Osteoblast (primary cell): ENCODE data around the gene HORMAD2. TPM values are rescaled to one million over a fixed set of nuclear protein-coding genes. Genes with fewer than 3 reads are reported as not detected.

Source experiments
- DNase-seq: peaks from one replicate; pipeline ENCODE4 v3.0.0; 2011; ENCODE audit warnings: low spot score, mixed read lengths; ENCODE audit not compliant: insufficient read length; ENCODE audit errors: missing footprints
- H2AFZ ChIP-seq: 2 replicates; pipeline ENCODE4 v1.6.0; 2011; ENCODE audit warnings: mild to moderate bottlenecking, low read length
- H3K27ac ChIP-seq: 2 replicates; pipeline ENCODE4 v1.5.1; 2011; ENCODE audit warnings: mild to moderate bottlenecking, low read depth, low read length, moderate library complexity
- H3K27me3 ChIP-seq: 2 replicates; pipeline ENCODE4 v1.6.0; 2012; ENCODE audit warnings: mild to moderate bottlenecking, control low read depth, inconsistent platforms, low read length, moderate library complexity; ENCODE audit not compliant: insufficient read depth
- H3K36me3 ChIP-seq: 2 replicates; pipeline ENCODE4 v1.5.1; 2011; ENCODE audit warnings: mild to moderate bottlenecking, low read length, control low read depth, moderate library complexity; ENCODE audit not compliant: insufficient read depth
- H3K4me1 ChIP-seq: 2 replicates; pipeline ENCODE4 v1.5.1; 2011; ENCODE audit warnings: mild to moderate bottlenecking, low read length, control low read depth, moderate library complexity; ENCODE audit not compliant: insufficient read depth
- H3K4me2 ChIP-seq: 2 replicates; pipeline ENCODE4 v1.6.0; 2011; ENCODE audit warnings: mild to moderate bottlenecking, low read length; ENCODE audit not compliant: insufficient read depth
- H3K4me3 ChIP-seq: fragments of 200-600 bp; sonication (generic); 3 replicates; pipeline ENCODE4 v1.5.1; 2012; ENCODE audit warnings: mild to moderate bottlenecking, low read length, inconsistent platforms; ENCODE audit not compliant: insufficient read depth
- H3K79me2 ChIP-seq: 2 replicates; pipeline ENCODE4 v1.6.0; 2012; ENCODE audit warnings: mild to moderate bottlenecking, low read length, control low read depth, inconsistent platforms; ENCODE audit not compliant: insufficient read depth
- H3K9me3 ChIP-seq: 2 replicates; pipeline ENCODE4 v1.5.1; 2011; ENCODE audit warnings: low read depth, low read length, control low read depth
- H4K20me1 ChIP-seq: 2 replicates; pipeline ENCODE4 v1.6.0; 2012; ENCODE audit warnings: mild to moderate bottlenecking, low read length, control low read depth; ENCODE audit not compliant: insufficient read depth
- CTCF ChIP-seq: IDR thresholded peaks from 2 replicates; pipeline ENCODE4 v1.5.1; 2011; ENCODE audit warnings: mild to moderate bottlenecking, low read depth, low read length, moderate library complexity; ENCODE audit errors: extremely low read depth
- total RNA-seq: library from RNA; depleted of rRNA; stranded (reverse); fragments of >200 nt; gene quantifications from 2 replicates; pipeline ENCODE4 v1.2.3, GENCODE V29; 2012

Gene HORMAD2
- total RNA-seq, 1 donor = under 0.01 TPM

GRCh38 chr22:30161051-30161469, 80.8 kb downstream of the HORMAD2 start:
- H3K4me3 ChIP-seq = no peak overlapping the region
- H3K27me3 ChIP-seq = no peaks in the 10 kb centered on the region
- H3K4me2 ChIP-seq = no peak overlapping the region
- no peak for TF ChIP-seq CTCF
- H3K36me3 ChIP-seq = no peaks in the 10 kb centered on the region
- no peaks in the 10 kb centered on the region for H3K9me3 ChIP-seq
- H3K27ac ChIP-seq = no peak overlapping the region
- H3K4me1 ChIP-seq = peaks cover 15% of the 10 kb centered on the region
- H3K79me2 ChIP-seq = no peaks in the 10 kb centered on the region
- no peak overlapping the region for H2AFZ ChIP-seq
- no peak for DNase-seq
- H4K20me1 ChIP-seq = no peaks in the 10 kb centered on the region

- H3K36me3 ChIP-seq = no peaks in the 10 kb centered on the region
- no peaks in the 10 kb centered on the region for H3K27me3 ChIP-seq
- no peak overlapping the region for H3K27ac ChIP-seq
- no peak for DNase-seq
- TF ChIP-seq CTCF = no peak
- H3K4me1 ChIP-seq = no peaks in the 10 kb centered on the region
- no peaks in the 10 kb centered on the region for H3K79me2 ChIP-seq
- H2AFZ ChIP-seq = no peak overlapping the region
- no peak overlapping the region for H3K4me3 ChIP-seq
- H3K4me2 ChIP-seq = no peak overlapping the region
- H4K20me1 ChIP-seq = no peaks in the 10 kb centered on the region
- no peaks in the 10 kb centered on the region for H3K9me3 ChIP-seq
Measured at GRCh38 chr22:30167296-30167695, 87.0 kb downstream of the HORMAD2 start.

GRCh38 chr22:30167734-30168133, 87.5 kb downstream of the HORMAD2 start:
- Histone ChIP-seq H3K27me3 (no peaks in the 10 kb centered on the region), H3K9me3 (no peaks in the 10 kb centered on the region), H3K27ac (no peak overlapping the region), H3K36me3 (no peaks in the 10 kb centered on the region), H4K20me1 (no peaks in the 10 kb centered on the region), H3K79me2 (no peaks in the 10 kb centered on the region), H2AFZ (no peak overlapping the region), H3K4me3 (no peak overlapping the region), H3K4me1 (no peaks in the 10 kb centered on the region), H3K4me2 (no peak overlapping the region)
- TF ChIP-seq CTCF = no peak
- no peak for DNase-seq

GRCh38 chr22:30169002-30169401, 88.7 kb downstream of the HORMAD2 start:
- Histone ChIP-seq H3K4me2 (no peak overlapping the region), H2AFZ (no peak overlapping the region), H3K4me1 (no peaks in the 10 kb centered on the region), H4K20me1 (no peaks in the 10 kb centered on the region), H3K36me3 (no peaks in the 10 kb centered on the region), H3K9me3 (no peaks in the 10 kb centered on the region), H3K27me3 (no peaks in the 10 kb centered on the region), H3K27ac (no peak overlapping the region), H3K79me2 (no peaks in the 10 kb centered on the region), H3K4me3 (no peak overlapping the region)
- no peak for TF ChIP-seq CTCF
- no peak for DNase-seq
